PFSK-1 (cell line): Measurements from ENCODE around the gene RPF1.

ENCODE experiments used
- POLR2AphosphoS5 ChIP-seq: IDR thresholded peaks from 2 replicates; pipeline ENCODE4 v1.6.1; 2012; ENCODE audit warnings: low read depth, mild to moderate bottlenecking, control low read depth, low read length, moderate library complexity
- REST ChIP-seq, 2 experiments: IDR thresholded peaks; 2 replicates each; pipeline versions ENCODE4 v1.6.1 to v1.8.0; 2011 to 2012; ENCODE audit warnings: low read depth in 2 of 2, low read length in 2 of 2, control low read depth in 1 of 2, inconsistent platforms in 1 of 2, mild to moderate bottlenecking in 1 of 2, moderate library complexity in 1 of 2; ENCODE audit not compliant: insufficient read depth in 1 of 2
- TAF1 ChIP-seq: IDR thresholded peaks from 2 replicates; pipeline ENCODE4 v1.6.1; 2012; ENCODE audit warnings: low read length, control low read depth, borderline replicate concordance; ENCODE audit not compliant: insufficient read depth

DNA sequence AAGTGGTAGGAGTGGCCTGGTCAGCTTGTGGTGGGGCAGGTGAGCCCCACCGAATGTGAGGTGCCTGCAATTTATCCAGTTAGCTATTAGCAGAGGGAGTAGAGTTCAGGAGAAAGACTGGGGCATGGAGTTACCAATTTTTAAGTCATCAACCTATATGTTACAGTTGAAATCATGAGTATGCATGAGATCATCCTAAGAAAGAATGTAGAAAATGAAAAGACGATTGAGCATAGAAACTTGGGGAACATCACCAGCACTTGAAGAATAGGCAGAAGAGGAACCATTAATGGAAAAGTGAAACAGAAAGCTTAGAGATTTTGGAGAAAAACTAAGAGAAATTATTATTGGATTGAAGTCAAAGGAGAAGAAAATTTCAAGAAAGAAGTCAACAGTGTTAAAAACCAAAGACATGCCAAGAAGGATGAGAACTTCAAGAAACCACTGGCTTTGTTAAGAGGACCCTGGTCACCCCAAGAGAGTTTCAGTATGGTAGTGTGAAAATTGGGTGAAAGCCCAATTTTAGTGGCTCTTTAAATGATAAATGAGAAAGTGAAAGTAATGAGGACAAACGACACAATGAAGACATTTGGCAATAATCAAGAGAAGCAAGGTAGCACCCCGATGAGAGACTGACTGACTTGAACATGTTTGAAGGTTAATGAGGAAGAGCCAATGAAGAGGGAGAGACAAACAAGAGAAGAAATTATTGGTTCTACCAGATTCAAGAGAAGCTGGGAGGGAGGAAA lies 44.1 kb upstream of the RPF1 start:
- TF ChIP-seq POLR2AphosphoS5 (no peak), REST (IDR thresholded peaks at IDR 0.05; ENCODE audit: insufficient read depth in 1 of 2, low read depth in 2 of 2, low read length in 2 of 2) (no peak), TAF1 (no peak)
